B cell (primary cell): ENCODE measurements around the gene ZNF525.
A peak's percentile ranks its signal among the peaks of the same experiment; 100 is the strongest.

Experiments
- EZH2 ChIP-seq: IDR thresholded peaks from 2 replicates; pipeline ENCODE4 v1.6.1; 2012; ENCODE audit warnings: borderline replicate concordance, low read depth, mild to moderate bottlenecking, moderate library complexity, low read length; ENCODE audit not compliant: insufficient read depth, poor library complexity, severe bottlenecking
- TF ChIP-seq, protein P1 (sequence below): fragments of 200-600 bp; IDR thresholded peaks from one replicate; pipeline ENCODE4 v1.8.0; 2022; ENCODE audit warnings: antibody characterized with exemption, mild to moderate bottlenecking

DNA sequence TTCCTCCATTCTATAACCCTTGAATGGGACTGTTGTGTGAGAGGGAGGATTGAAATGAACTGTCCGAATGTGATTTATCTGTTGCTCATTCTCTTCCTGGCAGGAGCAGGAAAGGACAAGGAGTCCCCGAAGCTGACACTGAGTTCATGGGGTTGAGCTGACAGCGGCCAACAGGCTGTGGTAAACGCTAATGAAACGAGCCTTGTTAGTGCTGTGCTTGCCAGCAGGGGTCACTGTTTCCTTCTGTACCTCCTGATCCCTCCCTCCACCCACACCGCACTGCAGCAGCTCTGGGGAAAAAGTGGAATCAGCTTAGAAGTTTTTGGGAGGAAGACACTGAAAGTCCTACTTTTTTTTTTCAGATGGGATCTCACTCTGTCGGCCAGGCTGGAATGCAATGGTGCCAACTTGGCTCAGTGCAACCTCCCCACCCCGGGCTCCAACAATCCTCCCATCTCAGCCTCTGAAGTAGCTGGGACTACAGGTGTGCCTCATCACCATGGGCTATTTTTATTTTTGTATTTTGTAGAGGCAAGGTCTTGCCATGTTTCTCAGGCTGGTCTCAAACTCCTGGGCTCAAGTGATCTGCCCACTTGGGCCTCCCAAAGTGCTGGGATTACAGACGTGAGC is 59.6 kb downstream of the ZNF525 start:
- TF ChIP-seq, protein P1, sequence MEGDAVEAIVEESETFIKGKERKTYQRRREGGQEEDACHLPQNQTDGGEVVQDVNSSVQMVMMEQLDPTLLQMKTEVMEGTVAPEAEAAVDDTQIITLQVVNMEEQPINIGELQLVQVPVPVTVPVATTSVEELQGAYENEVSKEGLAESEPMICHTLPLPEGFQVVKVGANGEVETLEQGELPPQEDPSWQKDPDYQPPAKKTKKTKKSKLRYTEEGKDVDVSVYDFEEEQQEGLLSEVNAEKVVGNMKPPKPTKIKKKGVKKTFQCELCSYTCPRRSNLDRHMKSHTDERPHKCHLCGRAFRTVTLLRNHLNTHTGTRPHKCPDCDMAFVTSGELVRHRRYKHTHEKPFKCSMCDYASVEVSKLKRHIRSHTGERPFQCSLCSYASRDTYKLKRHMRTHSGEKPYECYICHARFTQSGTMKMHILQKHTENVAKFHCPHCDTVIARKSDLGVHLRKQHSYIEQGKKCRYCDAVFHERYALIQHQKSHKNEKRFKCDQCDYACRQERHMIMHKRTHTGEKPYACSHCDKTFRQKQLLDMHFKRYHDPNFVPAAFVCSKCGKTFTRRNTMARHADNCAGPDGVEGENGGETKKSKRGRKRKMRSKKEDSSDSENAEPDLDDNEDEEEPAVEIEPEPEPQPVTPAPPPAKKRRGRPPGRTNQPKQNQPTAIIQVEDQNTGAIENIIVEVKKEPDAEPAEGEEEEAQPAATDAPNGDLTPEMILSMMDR, result peak; percentile 86
- no peak for TF ChIP-seq EZH2
